CD4-positive, alpha-beta T cell treated with Interleukin-6 at 100 ng/mL for 8 hours (primary cell): ENCODE data around the gene NUP50.

Experiments used
- DNase-seq: peaks from one replicate; pipeline ENCODE4 v3.0.0-alpha.2; 2020; ENCODE audit warnings: mixed read lengths, low spot score

Gene NUP50

DNA sequence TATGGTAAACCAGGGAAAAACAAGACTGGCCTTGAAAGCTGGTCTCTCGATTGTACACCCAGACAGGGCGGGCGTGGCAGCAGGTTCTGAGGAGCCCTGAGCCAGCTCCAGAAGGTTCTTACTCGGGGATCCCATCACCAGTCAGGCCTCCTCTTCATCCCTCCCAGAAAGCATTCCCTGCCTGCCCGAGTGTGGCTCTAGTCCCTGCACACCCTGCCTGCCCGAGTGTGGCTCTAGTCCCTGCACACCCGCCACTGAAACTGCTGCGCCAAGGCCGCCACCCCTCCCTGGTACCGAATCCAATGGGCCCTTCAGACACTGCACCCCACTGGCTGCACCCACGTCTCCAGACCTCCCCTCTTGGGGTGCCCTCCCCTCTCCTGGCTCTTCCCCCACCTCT, 46.9 kb downstream of the NUP50 start:
- DNase-seq = no peak

DNA sequence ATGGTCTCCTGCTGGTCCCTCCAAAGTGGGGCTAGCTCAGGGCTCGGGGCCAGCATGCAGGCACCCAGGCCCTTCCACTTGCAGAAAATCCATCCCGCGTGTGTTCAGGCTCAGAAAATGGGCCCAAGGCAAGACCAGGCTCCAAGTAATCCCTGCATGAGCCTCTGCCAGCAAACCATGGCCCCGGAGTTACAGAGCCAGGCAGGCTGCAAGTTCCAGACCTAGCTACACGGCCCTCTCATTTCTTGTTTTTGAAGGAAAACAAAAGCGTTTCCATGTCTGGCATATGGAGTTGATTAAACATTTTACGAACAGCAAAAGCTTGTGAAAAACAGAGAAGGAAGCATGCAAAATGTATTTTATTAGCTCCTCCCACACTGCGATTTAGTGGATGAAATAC, 47.3 kb downstream of the NUP50 start:
- no peak for DNase-seq

DNA sequence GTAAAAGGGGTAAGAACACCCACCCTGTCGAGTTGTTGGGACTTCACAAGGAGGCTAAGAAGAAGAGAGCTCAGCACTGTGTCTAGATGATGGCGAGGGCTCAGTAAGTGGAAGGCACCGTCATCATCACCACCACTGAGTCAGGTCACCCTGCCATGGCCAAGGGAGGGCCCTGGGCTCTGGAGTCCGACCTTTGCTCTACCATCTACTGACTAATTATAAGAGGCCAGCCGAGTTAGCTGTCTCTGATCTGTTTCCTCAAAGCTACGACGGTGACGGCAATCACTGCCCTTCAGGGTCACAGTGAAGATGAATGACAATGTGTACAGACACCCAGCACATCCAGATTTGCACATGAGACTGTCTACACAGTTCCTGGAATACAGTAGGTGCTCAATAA, 47.7 kb downstream of the NUP50 start:
- no peak for DNase-seq

DNA sequence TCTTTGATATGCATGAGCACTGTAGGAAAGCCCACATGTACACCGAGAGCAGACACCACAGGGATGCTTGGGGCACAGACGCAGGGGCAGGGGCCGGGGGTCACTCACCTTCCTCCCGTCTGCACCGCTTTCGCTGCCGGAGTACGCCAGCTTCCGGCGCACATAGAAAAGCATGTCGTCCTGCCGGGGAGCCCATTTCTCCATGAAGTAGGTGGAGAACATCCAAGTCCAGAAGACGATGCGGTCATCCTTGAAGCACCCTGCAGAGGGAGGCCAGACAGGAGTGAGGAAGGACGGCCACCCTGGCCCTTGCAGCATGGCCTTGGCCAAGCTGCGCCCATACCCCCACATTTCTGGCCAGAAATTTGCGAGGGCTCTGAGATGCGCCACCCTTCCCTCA, 48.1 kb downstream of the NUP50 start:
- no peak for DNase-seq

DNA sequence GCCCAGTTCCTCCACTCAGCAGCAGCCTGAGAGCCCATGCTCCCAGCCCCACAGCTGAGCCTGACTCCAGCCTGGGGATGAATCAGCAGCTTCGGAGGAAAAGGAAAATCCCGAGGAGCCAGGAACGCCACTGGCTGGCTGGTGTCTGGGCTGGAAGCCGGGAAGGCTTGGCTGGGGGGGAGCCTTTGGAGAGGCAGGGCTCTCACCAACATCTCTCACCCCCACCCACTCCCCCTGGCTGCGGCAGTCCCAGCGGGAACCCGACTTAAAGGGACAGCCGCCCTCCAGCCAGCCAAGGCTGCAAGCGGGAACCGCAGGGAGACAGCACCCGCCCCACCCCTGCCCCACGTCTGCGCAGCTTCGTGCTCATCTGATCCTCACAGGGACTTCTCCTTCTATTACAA, 48.6 kb downstream of the NUP50 start:
- DNase-seq = no peak

DNA sequence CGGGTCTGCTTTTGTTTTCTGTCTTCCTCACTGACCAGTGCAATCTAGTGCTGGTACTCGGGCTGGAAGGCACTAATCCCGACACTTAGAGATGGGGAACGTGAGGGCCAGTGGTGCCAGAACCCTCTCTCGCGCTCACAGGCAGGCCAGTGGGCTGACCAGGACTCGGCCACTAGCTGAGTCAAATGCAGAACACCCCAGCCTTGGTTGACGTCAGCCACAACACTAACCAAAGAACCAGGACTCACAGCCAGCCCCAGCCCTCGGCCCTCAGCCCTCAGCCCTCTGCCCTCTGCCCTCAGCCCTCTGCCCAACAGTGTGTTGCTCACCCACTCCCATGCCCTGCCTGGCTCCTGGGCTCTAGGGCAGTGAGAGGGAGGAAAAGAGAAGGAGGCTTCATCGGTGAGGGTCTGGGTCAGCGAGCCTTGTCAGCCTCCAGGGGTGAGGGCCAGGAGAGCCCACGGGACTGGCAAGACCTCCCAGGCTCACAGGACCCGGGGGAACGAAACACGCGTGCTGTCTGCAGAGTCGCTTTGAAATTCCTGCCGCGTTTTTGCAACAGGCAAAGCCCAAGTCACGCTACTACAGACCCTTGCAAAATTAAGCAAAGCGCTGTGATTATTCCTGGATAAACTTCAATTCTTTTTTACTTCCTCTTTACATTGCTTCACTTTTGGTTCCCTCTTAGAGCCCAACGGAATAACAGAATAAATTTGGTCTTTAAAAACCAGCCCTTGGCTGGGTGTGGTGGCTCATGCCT, 49.4 kb downstream of the NUP50 start:
- no peak for DNase-seq

DNA sequence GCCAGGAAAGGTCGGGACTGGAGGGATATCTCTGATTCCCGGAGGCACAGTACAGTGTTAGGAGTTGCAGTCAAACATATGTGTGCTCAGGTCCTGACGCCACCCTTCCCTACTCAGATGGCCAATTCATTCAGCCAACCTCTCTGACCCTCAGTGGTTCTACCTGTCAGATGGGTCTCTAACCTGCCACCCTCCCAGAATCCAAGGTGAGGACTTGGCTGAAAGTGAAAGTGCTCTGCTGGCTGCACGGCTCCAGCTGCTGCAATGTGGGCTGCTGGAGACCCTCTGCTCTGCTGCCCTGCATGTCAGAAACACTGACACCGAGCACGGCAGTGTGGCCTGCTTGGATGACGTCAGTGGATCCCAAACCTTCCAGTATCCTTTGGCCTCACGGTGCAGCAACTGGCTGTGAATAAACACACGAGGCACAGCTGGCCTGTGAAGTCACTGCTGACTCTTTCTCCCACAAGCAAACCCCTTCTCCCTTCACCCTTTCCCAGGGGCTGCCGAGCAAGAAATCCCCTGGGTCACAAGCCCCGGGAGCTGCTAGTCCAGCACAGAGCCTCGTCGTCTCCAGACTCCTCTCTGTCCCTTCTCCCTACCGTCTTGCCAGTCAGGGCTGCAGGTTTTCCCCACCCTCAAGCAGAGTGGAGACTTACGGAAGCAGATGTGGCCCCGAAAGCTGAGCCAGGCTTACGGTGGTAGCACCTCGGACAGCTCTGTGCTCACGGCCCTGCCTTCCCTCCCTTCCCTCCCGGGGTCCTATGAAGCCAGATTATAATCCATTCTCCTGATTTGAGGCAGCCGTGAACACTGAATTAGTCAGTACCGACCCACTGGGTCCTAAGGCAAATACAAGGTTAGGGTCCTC, 52.6 kb downstream of the NUP50 start:
- DNase-seq = no peak

DNA sequence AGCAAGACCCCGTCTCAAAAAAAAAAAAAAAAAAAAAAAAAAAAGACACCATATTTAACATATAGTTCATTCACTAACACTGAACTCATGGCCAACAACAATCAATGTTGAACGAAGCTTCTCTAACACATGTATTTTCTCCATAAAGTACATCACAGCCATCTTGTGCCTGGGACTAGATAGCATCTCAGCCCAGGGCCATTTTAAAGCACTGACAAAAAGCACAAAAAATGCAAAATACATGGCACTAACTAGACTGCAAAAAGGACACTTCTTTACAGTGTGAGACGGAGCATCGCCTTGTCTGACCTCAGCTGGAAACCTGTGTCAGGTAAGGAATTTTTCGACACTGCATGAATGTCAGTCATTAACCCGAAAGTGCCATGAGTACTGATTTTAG, 53.6 kb downstream of the NUP50 start:
- DNase-seq = no peak

DNA sequence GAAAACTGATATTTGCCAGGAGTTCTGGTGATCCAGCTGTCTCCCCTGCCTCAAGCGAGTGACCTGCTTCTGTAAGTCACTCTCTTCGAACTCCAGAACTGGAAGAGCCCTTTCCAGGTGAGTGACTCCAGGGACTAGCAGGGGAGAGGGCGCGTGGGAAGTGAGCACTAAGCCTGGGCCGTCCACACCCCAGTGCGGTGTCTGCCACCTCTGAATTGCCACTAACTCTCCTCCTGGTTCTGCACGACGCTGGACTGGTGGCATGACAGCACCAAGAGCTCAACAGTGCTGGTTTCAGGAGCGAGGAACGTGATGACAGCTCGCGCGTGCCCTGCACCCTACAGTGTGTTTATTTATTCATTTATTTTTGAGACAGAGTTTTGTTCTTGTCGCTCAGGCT, 54.1 kb downstream of the NUP50 start:
- DNase-seq = no peak

DNA sequence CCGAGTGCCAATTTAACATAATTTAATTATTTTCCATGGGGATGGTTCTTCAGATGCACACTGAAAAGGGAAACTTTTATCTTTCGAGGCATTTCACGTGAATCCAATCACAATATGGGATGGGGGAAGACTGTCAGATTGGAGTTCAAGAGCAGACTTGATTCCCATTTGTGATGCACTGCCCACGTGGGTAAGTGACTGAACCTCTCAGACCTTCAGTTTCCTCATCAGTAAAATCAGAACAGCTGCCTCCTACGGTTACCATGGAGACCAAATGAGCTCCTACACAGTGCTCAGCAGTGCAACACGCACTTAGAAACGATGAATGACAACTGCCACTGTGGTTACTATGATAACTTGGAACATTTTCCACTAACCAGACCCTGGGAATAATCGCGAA, 55.3 kb downstream of the NUP50 start:
- no peak for DNase-seq

DNA sequence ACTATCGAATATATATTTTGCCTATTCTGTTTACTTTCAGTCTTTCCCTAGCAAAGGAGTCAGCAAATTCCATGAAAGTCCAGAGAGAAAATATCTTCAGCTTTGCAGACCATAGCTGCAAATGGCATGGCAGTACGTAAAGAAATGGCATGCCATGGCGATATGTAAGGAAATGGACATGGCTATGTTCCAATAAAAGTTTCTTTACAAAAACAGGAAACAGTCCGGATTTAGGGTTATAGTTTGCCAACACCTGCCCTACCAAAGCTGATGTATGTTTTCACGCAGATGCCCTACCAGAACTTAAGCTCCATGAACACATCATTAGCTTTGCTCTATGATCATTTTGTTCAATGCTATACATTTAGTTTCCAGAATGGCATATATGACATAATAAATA, 57.5 kb downstream of the NUP50 start:
- no peak for DNase-seq

DNA sequence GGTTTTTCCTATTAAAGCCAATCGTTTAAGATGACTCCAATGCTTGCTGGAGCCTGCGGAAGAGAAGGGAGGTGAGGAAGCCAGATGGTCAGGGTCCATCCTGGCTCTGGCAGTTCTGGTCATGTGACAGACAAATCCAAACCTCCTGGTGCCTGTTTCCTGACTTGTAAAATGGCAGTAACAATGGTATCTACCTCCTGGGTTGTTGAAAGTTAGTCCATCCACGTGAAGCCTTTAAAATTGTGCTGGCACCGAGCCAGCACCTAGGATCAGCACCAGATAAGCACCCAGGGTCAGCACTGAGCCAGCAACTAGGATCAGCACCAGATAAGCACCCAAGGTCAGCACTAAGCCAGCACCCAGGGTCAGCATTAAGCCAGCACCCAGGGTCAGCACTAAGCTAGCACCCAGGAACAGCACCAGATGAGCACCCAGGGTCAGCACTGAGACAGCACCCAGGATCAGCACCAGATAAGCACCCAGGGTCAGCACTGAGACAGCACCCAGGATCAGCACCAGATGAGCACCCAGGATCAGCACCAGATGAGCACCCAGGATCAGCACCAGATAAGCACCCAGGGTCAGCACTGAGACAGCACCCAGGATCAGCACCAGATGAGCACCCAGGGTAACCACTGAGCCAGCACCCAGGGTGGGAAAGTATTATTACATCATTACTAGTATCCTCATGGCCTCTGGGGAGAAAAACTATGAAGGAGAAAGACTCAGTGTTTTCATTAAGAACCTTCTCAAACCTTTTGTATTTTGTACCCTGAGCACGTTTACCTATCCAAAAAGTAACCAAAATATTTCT, 59.8 kb downstream of the NUP50 start:
- no peak for DNase-seq

DNA sequence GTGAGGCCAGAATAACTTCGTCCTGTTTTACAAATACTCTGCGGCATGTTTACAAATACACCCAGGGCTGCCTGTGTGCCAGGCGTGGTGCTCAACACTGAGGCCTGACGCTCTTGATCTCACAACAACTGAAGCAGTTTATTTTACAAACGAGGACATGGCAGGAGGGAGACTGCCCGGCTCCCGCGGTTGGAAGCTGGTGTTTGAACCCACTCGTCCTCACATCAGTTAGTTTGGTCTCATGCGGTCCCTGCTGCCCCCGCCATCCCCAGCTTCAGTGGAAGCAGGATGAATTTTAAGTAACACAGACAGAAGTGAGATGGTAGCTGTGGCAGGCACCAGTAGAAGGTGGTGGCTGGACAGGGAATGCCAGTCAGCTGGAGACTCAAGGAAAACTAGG, 60.6 kb downstream of the NUP50 start:
- DNase-seq = no peak

DNA sequence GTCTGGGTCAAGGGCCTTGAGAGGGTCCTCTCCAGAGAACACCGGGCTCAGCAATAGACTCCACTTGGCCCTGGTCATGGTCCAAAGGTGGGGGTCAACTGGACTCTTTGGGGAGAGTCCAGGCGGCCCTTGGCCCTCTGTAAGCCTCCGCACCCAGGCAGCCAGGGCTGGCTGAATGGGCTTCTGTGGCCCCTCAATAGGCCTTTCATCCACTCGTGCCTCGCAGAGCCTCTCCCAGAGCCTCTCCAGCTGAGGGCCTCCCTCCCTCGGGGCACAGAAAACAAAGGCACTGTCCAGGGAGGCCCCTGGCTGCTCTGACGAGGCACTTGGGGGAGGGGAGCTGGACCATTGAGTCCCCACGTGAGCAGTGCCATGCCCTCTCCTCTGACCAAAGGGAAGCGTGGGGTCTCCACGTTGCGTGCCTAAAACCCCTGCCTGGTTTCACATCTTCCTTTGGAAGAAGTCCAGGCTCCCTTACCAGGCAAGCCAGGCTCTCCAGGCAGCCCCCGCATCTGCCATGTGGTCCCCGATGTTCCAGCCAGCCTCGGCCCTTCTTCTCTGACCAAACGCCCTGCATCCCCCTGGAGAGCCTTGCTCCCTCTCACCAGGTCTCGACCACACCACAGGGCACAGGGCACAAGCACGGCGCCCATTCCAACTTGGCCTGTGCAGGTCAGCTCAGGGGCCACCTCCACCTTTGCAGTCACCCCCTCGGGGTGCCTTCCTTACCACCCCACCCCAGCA, 61.4 kb downstream of the NUP50 start:
- DNase-seq = no peak

DNA sequence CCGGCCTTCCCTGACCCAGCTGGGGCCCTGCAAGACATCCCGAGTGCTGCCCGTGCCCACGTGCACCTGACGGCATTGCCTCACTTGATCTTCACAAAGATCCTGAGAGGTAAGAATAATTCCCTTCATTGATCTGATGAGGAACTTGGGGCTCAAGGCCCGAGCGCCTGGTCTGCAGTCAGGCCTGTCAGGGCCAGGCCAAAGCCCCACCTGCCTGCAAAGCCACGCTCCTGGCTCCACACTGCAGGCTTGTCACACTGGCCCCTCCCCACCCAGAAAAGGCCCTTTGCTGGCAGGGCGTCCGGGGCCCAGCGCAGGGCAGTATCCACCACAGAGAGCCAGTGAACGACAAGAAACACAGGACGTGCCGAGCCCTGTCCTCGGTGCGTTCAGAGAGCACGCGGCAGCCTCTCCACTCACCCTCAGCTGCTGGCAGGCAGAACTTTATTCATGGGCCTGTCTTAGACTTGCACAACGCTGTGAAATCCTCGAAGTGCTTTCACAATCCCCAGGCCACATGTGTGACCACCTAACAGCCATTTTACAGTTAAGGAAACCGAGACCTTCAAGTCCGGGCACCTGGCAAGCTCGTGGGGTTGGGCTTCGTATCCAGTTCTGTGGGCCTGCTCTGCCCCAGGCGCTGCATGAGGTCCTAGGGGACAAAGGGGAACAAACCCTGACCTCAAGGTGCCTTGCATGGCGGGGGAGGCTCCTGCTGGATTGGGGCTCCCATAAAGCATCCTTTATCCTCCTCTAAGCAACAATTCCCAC, 62.2 kb downstream of the NUP50 start:
- no peak for DNase-seq

DNA sequence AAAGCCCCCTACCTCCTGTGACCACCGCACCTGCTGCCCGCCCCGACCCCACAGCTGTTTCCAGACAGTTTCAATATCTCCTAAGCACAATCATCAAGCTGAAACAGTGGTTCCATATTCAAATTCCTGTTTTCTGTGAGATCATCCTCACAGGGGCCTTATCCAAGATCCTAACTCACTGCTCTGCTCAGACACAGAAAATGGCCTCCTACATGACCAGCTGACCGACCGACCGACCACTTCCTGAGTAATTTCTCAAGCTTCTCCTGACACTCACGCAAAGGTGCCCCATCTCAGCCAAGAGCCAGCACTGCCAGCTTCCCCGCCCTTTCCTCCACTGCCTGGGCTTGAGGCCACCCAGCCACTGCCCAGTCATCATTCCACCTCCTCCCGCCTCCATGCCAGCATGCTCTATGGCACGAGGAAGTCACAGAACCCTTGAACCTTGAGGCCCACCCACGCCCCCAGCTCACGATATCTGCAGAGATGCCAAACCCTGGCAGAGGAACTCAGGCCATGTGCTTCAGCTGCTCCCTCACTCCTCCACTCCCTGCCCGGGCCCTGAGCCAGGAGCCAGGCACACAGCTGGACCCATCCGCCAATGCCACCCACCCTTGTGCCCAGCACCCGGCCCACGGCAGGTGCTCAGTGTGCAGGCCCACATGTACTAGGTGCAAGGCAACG, 62.9 kb downstream of the NUP50 start:
- no peak for DNase-seq

DNA sequence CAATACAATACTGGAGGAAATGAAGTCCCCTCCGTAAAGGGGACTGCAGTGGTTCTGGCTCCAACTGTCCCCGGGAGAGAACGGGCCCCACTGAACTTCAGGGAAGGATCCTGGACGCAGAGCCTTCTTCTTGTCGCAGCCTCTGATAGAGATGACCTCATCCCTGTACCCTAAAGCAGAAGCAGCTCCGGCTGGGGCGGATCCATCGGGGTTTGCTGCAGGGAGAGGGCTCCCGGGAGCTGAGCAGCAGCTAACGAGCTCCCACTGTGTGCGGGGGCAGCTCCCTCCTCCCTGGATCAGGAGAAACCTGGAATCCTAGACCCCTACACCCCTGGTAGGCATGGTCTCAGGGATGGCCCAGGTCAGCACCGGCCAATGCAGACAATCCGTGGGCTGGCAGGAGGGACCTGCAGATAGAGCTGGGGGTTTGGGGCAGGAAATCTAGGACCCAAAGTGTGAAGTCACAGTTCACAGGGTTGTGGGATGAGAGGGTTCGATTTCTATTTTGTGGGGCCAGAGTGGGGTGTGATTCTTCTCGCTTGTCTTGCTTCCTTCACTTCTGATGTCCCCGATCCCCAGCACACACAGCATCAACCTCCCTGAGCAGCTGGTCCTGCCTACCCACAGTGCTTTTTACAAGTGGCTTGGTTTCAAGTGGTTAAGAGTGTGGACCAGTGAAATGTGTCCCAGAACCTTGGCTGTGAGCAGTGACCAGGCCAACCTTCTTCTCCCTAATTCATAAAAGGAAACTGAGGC, 64.1 kb downstream of the NUP50 start:
- no peak for DNase-seq

DNA sequence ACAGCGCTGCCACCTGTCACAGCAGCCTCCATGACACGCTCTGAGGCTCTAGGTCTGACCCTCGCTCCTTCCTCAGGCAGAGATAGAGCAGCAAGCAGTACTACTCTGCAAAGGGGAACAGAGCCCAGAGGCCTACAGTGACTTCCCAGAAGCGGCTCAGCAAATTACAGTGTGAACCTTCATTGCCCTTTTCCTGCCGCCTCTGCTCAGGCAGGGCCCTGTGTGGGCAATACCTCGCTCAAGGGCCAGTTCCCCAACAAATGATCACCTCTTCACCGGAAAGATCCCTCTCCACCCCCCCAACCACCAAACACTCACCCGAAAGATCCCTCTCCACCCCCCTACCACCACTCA, 64.7 kb downstream of the NUP50 start:
- no peak for DNase-seq

DNA sequence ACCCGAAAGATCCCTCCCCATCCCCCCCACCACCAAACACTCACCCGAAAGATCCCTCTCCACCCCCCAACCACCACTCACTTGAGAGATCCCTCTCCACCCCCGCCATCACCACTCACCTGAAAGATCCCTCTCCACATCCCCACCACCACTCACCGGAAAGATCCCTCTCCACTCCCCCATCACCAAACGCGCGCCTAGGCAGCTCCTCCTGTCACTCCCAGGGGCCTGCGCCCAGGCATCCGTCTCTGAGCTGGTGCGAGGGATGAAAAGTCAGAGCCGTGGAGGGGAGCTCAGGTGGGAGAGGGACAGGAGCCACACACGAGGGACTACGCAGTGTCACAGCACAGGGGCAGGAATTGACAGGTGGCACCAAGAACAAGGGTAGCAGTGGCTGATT, 65.5 kb downstream of the NUP50 start:
- no peak for DNase-seq
